ENCODE results near the gene ILF2.

DNA sequence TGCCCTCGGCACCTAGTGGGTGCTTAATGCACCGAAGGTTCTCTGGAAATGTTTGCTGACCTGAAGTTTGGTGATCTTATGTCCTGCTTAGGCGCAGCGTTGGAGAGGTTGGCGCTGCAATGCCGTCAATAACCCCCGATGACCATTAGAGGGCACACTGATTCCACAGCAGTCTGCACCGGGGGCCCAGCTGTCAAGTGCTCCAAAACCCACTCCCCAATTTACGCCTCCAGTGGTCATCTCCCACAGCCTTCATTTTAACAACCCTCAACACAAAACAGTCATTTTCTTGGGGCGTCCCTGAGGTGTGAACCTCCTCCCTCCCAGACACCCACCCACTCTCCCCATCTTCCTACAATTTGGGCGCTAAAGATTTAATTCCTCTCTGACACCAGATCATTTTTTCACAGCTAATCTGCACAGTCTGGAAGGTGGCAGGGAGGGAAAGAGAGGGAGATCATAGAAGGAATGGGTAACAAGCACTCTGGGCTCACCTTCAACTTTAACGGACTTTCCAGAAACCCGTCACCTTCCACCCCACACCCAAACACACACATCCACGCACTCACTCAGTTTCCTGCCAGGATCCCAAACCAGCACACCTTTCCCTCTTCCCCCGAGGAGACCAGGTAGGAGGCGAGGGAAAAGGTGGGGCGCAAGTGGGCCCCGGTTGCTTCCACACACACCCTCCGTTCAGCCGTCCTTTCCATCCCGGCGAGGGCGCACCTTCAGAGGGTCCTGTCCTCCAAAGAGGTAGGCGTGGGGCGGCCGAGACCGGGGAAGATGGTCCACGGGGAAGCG, 7.1 kb upstream of the ILF2 start:
- TF ChIP-seq, protein P1, sequence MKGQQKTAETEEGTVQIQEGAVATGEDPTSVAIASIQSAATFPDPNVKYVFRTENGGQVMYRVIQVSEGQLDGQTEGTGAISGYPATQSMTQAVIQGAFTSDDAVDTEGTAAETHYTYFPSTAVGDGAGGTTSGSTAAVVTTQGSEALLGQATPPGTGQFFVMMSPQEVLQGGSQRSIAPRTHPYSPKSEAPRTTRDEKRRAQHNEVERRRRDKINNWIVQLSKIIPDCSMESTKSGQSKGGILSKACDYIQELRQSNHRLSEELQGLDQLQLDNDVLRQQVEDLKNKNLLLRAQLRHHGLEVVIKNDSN (IDR thresholded peaks at IDR 0.05) = no peak
- no peak for TF ChIP-seq YY1 (IDR thresholded peaks at IDR 0.05; ENCODE audit: low read depth)
- TF ChIP-seq FOXM1 (IDR thresholded peaks at IDR 0.05; ENCODE audit: borderline replicate concordance, low read depth) = no peak
- TF ChIP-seq NFIC (IDR thresholded peaks at IDR 0.05) = no peak
- no peak for TF ChIP-seq EP300 (IDR thresholded peaks at IDR 0.05; ENCODE audit: borderline replicate concordance)
- TF ChIP-seq ZBTB7A (IDR thresholded peaks at IDR 0.05; ENCODE audit: low read depth) = peak; percentile 85; the same call in 1 of the 2 replicates
- TF ChIP-seq RAD21 (IDR thresholded peaks at IDR 0.05; ENCODE audit: low read depth) = peak; percentile 94
- TF ChIP-seq CREB1 (IDR thresholded peaks at IDR 0.05; ENCODE audit: low read depth) = no peak
